ENCODE data around the gene HAVCR1. TPM values are rescaled to one million over a fixed set of nuclear protein-coding genes. Genes with fewer than 3 reads are reported as not detected.

HAVCR1 gene
- polyA plus RNA-seq, 5 donors: 0.24 to 1.5 (median 1.1) TPM

DNA sequence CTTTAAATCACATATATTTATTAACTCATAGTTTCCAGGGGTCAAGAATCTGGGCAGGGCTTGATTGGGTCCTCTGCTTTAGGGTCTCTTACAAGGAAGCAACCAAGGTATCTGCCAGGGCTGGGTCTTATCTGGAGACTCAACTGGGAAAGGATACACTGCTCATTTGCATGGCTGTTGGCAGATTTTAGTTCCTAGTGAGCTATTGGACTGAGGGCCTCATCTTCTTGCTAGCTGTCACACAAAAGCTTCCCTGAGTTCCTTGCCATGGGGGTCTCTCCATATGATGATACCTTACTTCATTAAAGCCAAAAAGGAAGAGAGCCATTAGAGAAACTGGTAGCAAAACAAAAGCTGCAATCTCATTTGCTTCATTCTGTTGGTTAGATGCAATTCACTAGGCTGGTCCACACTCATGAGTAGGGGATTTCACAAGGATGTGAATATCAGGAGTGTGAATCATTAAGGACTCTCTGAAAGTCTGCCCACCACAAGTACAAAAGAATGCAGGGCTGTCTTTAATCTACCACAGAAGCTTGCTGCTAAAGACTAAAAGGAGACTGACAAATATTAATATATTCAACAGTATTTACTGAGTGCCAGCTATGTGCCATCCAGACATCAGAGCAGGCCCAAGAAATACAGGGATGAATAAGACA is 53.9 kb downstream of the HAVCR1 start:
- DNase-seq: no peak

DNA sequence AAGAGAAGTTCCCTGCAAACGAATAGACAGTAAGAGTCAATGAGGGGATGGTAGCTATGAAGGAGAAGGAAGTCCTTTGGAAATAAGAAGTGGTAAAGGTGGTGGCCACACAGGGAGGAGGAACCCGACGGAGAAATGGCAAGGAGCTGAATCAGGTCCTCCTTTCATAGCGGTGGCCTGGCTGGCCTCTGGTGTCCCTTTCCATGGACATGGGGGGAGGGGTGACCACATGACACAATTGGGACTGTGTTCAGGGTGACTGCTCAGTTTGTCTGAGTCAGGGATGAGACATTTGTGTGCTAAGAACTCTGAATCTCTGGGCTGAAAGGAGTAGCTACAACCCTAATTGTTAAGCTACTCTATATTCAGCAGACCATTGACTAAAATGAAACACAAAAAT is 67.2 kb downstream of the HAVCR1 start:
- DNase-seq: no peak

DNA sequence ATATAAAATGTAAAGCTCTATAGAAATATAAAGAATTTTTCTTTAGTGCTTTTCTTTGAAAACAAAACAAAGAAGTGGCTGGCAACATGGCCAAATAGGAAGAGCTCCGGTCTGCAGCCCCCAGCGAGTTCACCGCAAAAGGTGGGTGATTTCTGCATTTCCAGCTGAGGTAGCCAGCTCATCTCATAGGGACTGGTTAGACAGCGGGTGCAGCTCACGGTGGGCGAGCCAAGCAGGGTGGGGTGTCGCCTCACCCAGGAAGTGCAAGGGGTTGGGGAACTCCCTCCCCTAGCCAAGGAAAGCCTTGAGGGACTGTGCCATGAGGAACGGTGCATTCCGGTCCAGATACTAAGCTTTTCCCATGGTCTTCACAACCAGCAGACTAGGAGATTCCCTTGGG is 74.9 kb downstream of the HAVCR1 start:
- DNase-seq: no peak

DNA sequence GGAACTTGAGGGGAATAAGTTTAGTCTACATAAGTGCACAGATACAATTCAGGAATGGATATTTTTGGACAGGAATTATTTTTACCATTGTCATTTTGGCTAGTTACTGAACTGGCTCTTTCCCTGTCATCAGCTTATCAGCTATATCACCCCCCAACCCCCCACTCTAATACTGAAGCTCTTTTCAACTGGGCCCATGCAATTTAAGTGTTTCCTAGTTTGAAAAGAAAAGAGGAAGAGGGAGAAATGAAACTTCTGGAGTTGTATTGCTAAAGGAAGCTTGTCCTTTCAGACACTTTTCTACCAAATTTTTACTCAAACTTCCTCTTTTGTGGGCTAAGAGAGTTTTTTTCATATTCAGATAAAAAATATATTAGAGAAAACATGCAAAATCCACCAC is 77.4 kb downstream of the HAVCR1 start:
- DNase-seq: no peak

Other genes with a start within 250 kb of the HAVCR1 start
- under 1 TPM in 3 of 5 donors, not detected in 2; 0.06 to 0.13 (median 0.09) TPM for gene PPP1R2B, start 208.8 kb downstream of the HAVCR1 start, polyA plus RNA-seq (ENCODE audit: insufficient read depth in 1 of 5, insufficient read length in 5 of 5, low replicate concordance in 1 of 5)
- gene TIMD4, start 95.9 kb downstream of the HAVCR1 start, polyA plus RNA-seq (ENCODE audit: insufficient read depth in 1 of 5, insufficient read length in 5 of 5, low replicate concordance in 1 of 5): 1 to 10 TPM in 1 of 5 donors, under 1 TPM in 4; 0.33 to 1.3 (median 0.69) TPM
- 1 to 10 TPM; 2.3 to 2.9 (median 2.5) TPM for gene HAVCR2, start 49.9 kb upstream of the HAVCR1 start, polyA plus RNA-seq (ENCODE audit: insufficient read depth in 1 of 5, insufficient read length in 5 of 5, low replicate concordance in 1 of 5)
- 10 to 100 TPM; 15.8 to 24.5 (median 17.7) TPM for gene MED7, start 83.7 kb upstream of the HAVCR1 start, polyA plus RNA-seq (ENCODE audit: insufficient read depth in 1 of 5, insufficient read length in 5 of 5, low replicate concordance in 1 of 5)
- gene GARIN3, start 107.1 kb upstream of the HAVCR1 start, polyA plus RNA-seq (ENCODE audit: insufficient read depth in 1 of 5, insufficient read length in 5 of 5, low replicate concordance in 1 of 5): not detected
- gene ITK, start 121.7 kb upstream of the HAVCR1 start, polyA plus RNA-seq (ENCODE audit: insufficient read depth in 1 of 5, insufficient read length in 5 of 5, low replicate concordance in 1 of 5): 1 to 10 TPM in 1 of 5 donors, under 1 TPM in 4; 0.75 to 1.2 (median 0.90) TPM
- gene CYFIP2, start 207.0 kb upstream of the HAVCR1 start, polyA plus RNA-seq (ENCODE audit: insufficient read depth in 1 of 5, insufficient read length in 5 of 5, low replicate concordance in 1 of 5): 10 to 100 TPM; 23.0 to 34.6 (median 30.8) TPM

All from right lung (tissue), 5 donors.